Liver (tissue), 9 donors: Measurements from ENCODE around the gene CCND3. TPM values are rescaled to one million over a fixed set of nuclear protein-coding genes. Genes with fewer than 3 reads are reported as not detected.

Experiments
- DNase-seq: peaks from one replicate; pipeline ENCODE4 v3.0.0-alpha.2; 2017; ENCODE audit warnings: low spot score
- H3K27ac ChIP-seq, 2 donors: one replicate each; pipeline ENCODE4 v1.7.0; 2013; ENCODE audit warnings: inconsistent platforms in 2 of 2, low read length in 2 of 2, control low read depth in 1 of 2, low read depth in 1 of 2, mild to moderate bottlenecking in 1 of 2
- H3K27me3 ChIP-seq, 4 donors: one replicate each; pipeline versions ENCODE4 v1.6.1 to v1.7.0; 2013; ENCODE audit warnings: low read length in 3 of 4, inconsistent platforms in 1 of 4, mild to moderate bottlenecking in 1 of 4, moderate library complexity in 1 of 4; ENCODE audit not compliant: control insufficient read depth in 4 of 4, insufficient read depth in 4 of 4
- H3K36me3 ChIP-seq, 4 donors: one replicate each; pipeline versions ENCODE4 v1.6.1 to v1.7.0; 2013; ENCODE audit warnings: low read length in 3 of 4, mild to moderate bottlenecking in 3 of 4, low read depth in 1 of 4, moderate library complexity in 1 of 4; ENCODE audit not compliant: control insufficient read depth in 4 of 4, insufficient read depth in 3 of 4
- H3K4me1 ChIP-seq, 4 donors: one replicate each; pipeline versions ENCODE4 v1.6.1 to v1.7.0; 2013; ENCODE audit warnings: low read length in 3 of 4, mild to moderate bottlenecking in 3 of 4, moderate library complexity in 1 of 4; ENCODE audit not compliant: control insufficient read depth in 4 of 4, insufficient read depth in 4 of 4
- H3K4me3 ChIP-seq, 3 donors: one replicate each; pipeline versions ENCODE4 v1.6.1 to v1.7.0; 2013; ENCODE audit warnings: low read length in 3 of 3, control low read depth in 1 of 3, low read depth in 1 of 3, mild to moderate bottlenecking in 1 of 3
- H3K9ac ChIP-seq, 2 donors: one replicate each; pipeline ENCODE4 v1.7.0; 2013; ENCODE audit warnings: low read length in 2 of 2, mild to moderate bottlenecking in 2 of 2, moderate library complexity in 2 of 2, control low read depth in 1 of 2, low read depth in 1 of 2
- H3K9me3 ChIP-seq, 4 donors: one replicate each; pipeline versions ENCODE4 v1.6.1 to v1.7.0; 2013; ENCODE audit warnings: low read length in 3 of 4; ENCODE audit not compliant: control insufficient read depth in 4 of 4
- EGR1 ChIP-seq, 2 donors: IDR thresholded peaks; 2 replicates each; pipeline ENCODE4 v1.6.1; 2016 to 2018; ENCODE audit warnings: antibody characterized with exemption in 2 of 2, low read depth in 2 of 2
- GABPA ChIP-seq, 2 donors: IDR thresholded peaks in 1 of 2; conservative IDR thresholded peaks in 1 of 2; 2 replicates each; pipeline ENCODE4 v1.6.1; 2016; ENCODE audit warnings: antibody characterized with exemption in 2 of 2, mild to moderate bottlenecking in 1 of 2, moderate library complexity in 1 of 2
- HNF4A ChIP-seq, 2 donors: conservative IDR thresholded peaks; 2 replicates each; pipeline ENCODE4 v1.6.1; 2016; ENCODE audit warnings: antibody characterized with exemption in 2 of 2, mild to moderate bottlenecking in 2 of 2
- JUND ChIP-seq, 2 donors: IDR thresholded peaks; 2 replicates each; pipeline ENCODE4 v1.6.1; 2016; ENCODE audit warnings: antibody characterized with exemption in 2 of 2
- NR2F2 ChIP-seq: IDR thresholded peaks from 2 replicates; pipeline ENCODE4 v1.6.1; 2016; ENCODE audit warnings: antibody characterized with exemption
- RAD21 ChIP-seq, 2 donors: IDR thresholded peaks; 2 replicates each; pipeline ENCODE4 v1.6.1; 2016; ENCODE audit warnings: antibody characterized with exemption in 2 of 2, mild to moderate bottlenecking in 2 of 2
- RXRA ChIP-seq, 2 donors: IDR thresholded peaks; 2 replicates each; pipeline ENCODE4 v1.6.1; 2017 to 2018; ENCODE audit warnings: antibody characterized with exemption in 2 of 2, mild to moderate bottlenecking in 1 of 2
- SP1 ChIP-seq: IDR thresholded peaks from 2 replicates; pipeline ENCODE4 v1.6.1; 2018; ENCODE audit warnings: antibody characterized with exemption, mild to moderate bottlenecking
- WGBS: extraction: QIAGEN DNeasy Blood & Tissue Kit; methylation state at CpG from one replicate; pipeline ENCODE4 v1.1.7; 2013; 5-methylcytosine and 5-hydroxymethylcytosine counted together
- polyA plus RNA-seq, 2 donors: library from polyadenylated mRNA; stranded (reverse) in 1 of 2; unstranded in 1 of 2; fragments of 200-250 nt in 1 of 2; fragments of >200 nt in 1 of 2; fragmentation: Nextera tagmentation in 1 of 2; extraction: Ambion mirVana in 1 of 2; gene quantifications; one replicate each; pipeline versions ENCODE4 v1.2.1 to v1.2.3, GENCODE V29; 2013 to 2015
- total RNA-seq, 2 donors: library from RNA; depleted of rRNA; stranded (reverse); fragments of >200 nt; gene quantifications; one replicate each; pipeline ENCODE4 v1.2.3, GENCODE V29; 2014
- TF ChIP-seq, protein P1 (sequence below): IDR thresholded peaks from 2 replicates; pipeline ENCODE4 v1.6.1; 2016; ENCODE audit warnings: antibody characterized with exemption
- TF ChIP-seq, protein P2 (sequence below): IDR thresholded peaks from 2 replicates; pipeline ENCODE4 v1.6.1; 2016; ENCODE audit warnings: antibody characterized with exemption, mild to moderate bottlenecking
- donor health status: healthy.
- donor health status: healthy.
- donor health status: healthy.
- donor health status: healthy.
- donor health status: healthy.

Gene CCND3
- total and polyA plus RNA-seq, 4 donors = 11.6 to 54.3 (median 23.2) TPM

GRCh38 chr6:41914343-41914742 lies 27.3 kb downstream of the CCND3 start (continued):
- TF ChIP-seq HNF4A (conservative IDR thresholded peaks at IDR 0.05) (no peak), RXRA (IDR thresholded peaks at IDR 0.05) (no peak), SP1 (no peak)

GRCh38 chr6:41909727-41910126 lies 31.9 kb downstream of the CCND3 start:
- H3K27me3 ChIP-seq = no peaks in the 10 kb centered on the region
- peaks cover 5 to 66% (median 35%) of the 10 kb centered on the region in 4 donors for H3K36me3 ChIP-seq

DNA sequence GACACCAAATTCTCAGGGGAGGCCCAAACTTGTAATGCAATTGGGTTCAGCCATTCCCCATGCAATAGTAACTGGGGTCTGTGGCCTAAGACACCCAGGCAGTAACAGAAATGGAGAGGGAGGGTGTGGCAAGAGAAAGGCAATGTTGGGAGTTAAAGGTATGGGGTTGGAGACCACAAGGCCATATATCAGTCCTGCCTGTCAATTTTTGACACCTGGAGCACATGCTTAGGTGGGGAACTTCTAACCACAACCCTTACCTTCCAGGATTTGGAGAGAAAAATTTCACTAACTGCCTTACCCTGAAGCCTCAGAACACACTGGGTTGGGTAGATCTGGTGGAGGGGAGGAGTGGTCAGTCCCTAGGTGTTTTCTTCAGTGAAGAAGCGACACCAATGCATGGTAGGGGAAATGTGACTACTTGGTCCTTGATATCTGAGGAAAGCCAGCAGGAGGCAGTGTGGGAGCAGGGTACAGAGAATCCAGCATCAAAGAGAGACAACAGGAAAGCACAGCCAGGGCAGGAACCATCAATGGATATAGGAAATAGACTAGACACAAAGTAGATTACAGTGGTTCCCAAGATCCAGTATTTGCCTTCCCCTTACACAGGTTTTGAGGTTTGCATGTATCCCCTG lies 39.6 kb downstream of the CCND3 start:
- Histone ChIP-seq H3K4me3 (no peak overlapping the region), H3K27ac (no peak overlapping the region), H3K36me3 (peaks cover 0 to 31% (median 23%) of the 10 kb centered on the region in 4 donors), H3K27me3 (no peaks in the 10 kb centered on the region), H3K9me3 (no peaks in the 10 kb centered on the region), H3K4me1 (no peaks in the 10 kb centered on the region), H3K9ac (no peak overlapping the region)
- TF ChIP-seq, protein P1, sequence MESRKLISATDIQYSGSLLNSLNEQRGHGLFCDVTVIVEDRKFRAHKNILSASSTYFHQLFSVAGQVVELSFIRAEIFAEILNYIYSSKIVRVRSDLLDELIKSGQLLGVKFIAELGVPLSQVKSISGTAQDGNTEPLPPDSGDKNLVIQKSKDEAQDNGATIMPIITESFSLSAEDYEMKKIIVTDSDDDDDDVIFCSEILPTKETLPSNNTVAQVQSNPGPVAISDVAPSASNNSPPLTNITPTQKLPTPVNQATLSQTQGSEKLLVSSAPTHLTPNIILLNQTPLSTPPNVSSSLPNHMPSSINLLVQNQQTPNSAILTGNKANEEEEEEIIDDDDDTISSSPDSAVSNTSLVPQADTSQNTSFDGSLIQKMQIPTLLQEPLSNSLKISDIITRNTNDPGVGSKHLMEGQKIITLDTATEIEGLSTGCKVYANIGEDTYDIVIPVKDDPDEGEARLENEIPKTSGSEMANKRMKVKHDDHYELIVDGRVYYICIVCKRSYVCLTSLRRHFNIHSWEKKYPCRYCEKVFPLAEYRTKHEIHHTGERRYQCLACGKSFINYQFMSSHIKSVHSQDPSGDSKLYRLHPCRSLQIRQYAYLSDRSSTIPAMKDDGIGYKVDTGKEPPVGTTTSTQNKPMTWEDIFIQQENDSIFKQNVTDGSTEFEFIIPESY = no peak
- TF ChIP-seq SP1 = no peak
- no peak for TF ChIP-seq EGR1 (IDR thresholded peaks at IDR 0.05; ENCODE audit: low read depth in 2 of 2)
- no peak for TF ChIP-seq NR2F2
- peak; percentile 35 to 58 for TF ChIP-seq RAD21 (IDR thresholded peaks at IDR 0.05)
- no peak for TF ChIP-seq GABPA (IDR thresholded peaks at IDR 0.05 in 1 of 2, conservative IDR thresholded peaks at IDR 0.05 in 1 of 2)
- WGBS = 95% methylated on average over 1 of the region's 1 CpG
- peak; percentile 63 for DNase-seq

More at GRCh38 chr6:41909727-41910126, 31.9 kb downstream of the CCND3 start:
- Histone ChIP-seq H3K9me3 (no peaks in the 10 kb centered on the region), H3K4me3 (no peak overlapping the region), H3K4me1 (no peaks in the 10 kb centered on the region), H3K9ac (no peak overlapping the region), H3K27ac (no peak overlapping the region)
- TF ChIP-seq, protein P2, sequence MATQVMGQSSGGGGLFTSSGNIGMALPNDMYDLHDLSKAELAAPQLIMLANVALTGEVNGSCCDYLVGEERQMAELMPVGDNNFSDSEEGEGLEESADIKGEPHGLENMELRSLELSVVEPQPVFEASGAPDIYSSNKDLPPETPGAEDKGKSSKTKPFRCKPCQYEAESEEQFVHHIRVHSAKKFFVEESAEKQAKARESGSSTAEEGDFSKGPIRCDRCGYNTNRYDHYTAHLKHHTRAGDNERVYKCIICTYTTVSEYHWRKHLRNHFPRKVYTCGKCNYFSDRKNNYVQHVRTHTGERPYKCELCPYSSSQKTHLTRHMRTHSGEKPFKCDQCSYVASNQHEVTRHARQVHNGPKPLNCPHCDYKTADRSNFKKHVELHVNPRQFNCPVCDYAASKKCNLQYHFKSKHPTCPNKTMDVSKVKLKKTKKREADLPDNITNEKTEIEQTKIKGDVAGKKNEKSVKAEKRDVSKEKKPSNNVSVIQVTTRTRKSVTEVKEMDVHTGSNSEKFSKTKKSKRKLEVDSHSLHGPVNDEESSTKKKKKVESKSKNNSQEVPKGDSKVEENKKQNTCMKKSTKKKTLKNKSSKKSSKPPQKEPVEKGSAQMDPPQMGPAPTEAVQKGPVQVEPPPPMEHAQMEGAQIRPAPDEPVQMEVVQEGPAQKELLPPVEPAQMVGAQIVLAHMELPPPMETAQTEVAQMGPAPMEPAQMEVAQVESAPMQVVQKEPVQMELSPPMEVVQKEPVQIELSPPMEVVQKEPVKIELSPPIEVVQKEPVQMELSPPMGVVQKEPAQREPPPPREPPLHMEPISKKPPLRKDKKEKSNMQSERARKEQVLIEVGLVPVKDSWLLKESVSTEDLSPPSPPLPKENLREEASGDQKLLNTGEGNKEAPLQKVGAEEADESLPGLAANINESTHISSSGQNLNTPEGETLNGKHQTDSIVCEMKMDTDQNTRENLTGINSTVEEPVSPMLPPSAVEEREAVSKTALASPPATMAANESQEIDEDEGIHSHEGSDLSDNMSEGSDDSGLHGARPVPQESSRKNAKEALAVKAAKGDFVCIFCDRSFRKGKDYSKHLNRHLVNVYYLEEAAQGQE = no peak
- TF ChIP-seq, protein P1 = no peak
- TF ChIP-seq JUND (IDR thresholded peaks at IDR 0.05) (no peak), RXRA (IDR thresholded peaks at IDR 0.05) (no peak)
- WGBS = 88% methylated on average over 1 of the region's 1 CpG
- no peak for DNase-seq
